Stimulated activated memory B cell treated with anti-CD40 and anti-IgM and Interleukin-4, amounts not matched to agents 10 μg/mL and 1 μg/mL and 100 μg/mL, for 72 hours (primary cell): ENCODE measurements around the gene CCDC183.

ENCODE experiments used
- ATAC-seq: fragments of 150-1000 bp; cut with Tn5 transposase; 2 replicates; pipeline ENCODE4 v1.10.0; 2021
- H3K27ac Mint-ChIP-seq: one replicate; pipeline ENCODE4 v1.8.0; 2022; ENCODE audit warnings: mild to moderate bottlenecking, mixed read lengths
- H3K27me3 Mint-ChIP-seq: one replicate; pipeline ENCODE4 v1.8.0; 2022; ENCODE audit warnings: mixed read lengths
- H3K36me3 Mint-ChIP-seq: one replicate; pipeline ENCODE4 v1.8.0; 2022; ENCODE audit warnings: mixed read lengths
- H3K4me1 Mint-ChIP-seq: one replicate; pipeline ENCODE4 v1.8.0; 2022; ENCODE audit warnings: mixed read lengths
- H3K4me3 Mint-ChIP-seq: one replicate; pipeline ENCODE4 v1.8.0; 2022; ENCODE audit warnings: mild to moderate bottlenecking, moderate library complexity, mixed read lengths
- H3K9me3 Mint-ChIP-seq: one replicate; pipeline ENCODE4 v1.8.0; 2022; ENCODE audit warnings: mixed read lengths

Gene CCDC183

DNA sequence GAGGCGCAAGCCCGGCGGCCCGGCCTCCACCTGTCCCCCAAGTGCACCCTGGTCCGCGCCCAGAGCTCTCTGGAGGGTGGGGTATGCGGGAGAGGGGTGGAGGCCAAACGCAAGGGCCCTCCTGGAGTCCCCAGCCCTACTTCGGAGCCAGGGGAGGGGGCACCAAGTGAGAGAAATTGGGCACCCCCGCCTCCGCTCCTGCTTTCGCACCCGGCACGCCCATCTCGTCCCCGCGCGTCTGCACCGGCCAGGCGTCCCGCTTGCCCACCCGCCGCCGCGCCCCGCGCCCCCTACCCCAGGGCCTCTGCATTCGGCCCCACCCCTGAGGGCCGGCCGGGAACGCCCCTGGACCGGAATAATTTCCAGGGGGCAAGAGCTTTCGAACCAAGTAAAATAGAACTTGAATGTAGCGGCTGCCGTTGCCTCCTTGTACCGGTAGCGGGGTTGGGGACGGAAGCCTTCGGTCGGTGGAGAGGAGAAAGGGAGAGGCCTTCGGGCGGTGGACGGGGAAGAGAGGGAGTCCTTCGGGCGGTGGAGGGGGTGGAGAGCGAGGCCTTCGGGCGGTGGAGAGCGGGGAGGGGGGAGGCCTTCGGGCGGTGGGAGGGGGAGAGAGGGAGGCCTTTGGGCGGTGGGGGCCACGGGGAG is 52.4 kb downstream of the CCDC183 start:
- Mint-ChIP-seq H3K27ac (peak overlapping the region; percentile 87), H3K27me3 (peaks cover 14% of the 10 kb centered on the region), H3K4me3 (peak overlapping the region; percentile 97), H3K9me3 (no peaks in the 10 kb centered on the region), H3K4me1 (peaks cover 26% of the 10 kb centered on the region), H3K36me3 (peaks cover 6% of the 10 kb centered on the region)
- peak; percentile 21 for ATAC-seq

GRCh38 chr9:136849038-136849959 is 53.2 kb downstream of the CCDC183 start, which contains the start of gene PHPT1:
PHPT1 (plus strand) TSS chr9:136849409; CDS start chr9:136849431, 22 bp downstream.
- Mint-ChIP-seq H3K36me3 (peaks cover 6% of the 10 kb centered on the region), H3K4me3 (peak within 1 kb of the TSS; percentile 97), H3K9me3 (no peaks in the 10 kb centered on the region), H3K27ac (peak within 1 kb of the TSS; percentile 87), H3K4me1 (peaks cover 26% of the 10 kb centered on the region), H3K27me3 (peaks cover 14% of the 10 kb centered on the region)
- peak; percentile 94 for ATAC-seq

- peak overlapping the region; percentile 87 for H3K27ac Mint-ChIP-seq
- H3K4me3 Mint-ChIP-seq, result peak overlapping the region; percentile 97
- no peaks in the 10 kb centered on the region for H3K9me3 Mint-ChIP-seq
- peaks cover 14% of the 10 kb centered on the region for H3K27me3 Mint-ChIP-seq
- H3K4me1 Mint-ChIP-seq, result peaks cover 26% of the 10 kb centered on the region
- H3K36me3 Mint-ChIP-seq, result peaks cover 6% of the 10 kb centered on the region
- no peak for ATAC-seq
Observed at GRCh38 chr9:136849960-136850865, 54.1 kb downstream of the CCDC183 start.

DNA sequence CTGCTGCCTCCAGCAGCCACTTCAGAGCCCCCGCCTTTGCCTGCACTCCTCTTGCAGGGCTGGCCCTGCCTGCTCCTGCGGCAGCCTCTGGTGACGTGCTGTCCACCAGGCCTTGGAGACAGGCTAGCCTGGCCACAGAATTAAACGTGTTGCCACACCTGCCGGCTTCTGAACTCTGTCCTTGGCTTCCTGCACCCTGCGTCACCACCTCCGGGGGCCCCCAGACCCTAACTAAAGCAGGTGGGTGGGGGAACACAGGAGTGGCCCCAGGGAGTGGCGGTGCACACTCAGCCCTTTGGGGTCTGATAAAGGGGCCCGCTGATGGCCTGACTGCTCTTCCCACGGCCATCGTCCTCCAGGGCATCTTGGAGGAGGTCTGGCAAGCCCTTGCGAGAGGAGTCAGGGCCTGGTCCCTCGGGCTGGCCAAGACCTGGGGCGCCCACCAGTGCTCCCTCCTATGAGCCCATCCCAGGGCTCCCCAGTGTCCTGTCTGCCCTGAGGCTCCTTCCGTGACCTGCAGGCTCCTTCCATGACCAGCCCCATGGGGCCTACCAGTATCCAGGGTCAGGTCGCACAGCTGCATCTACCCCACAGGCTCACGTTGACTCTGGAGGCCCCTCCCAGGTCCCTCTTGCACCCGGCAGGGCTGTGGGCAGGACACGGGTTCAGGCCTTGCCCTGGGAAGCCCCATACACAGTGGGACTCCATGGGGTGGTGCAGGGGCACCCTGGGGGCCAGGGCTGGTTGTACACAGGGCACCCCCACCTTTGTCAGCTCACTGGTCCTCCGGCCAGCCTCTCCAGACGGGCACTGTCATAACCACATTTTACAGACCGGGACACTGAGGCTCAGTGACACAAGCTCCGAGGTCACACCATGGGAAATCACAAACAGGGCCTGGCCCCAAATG is 55.0 kb downstream of the CCDC183 start:
- Mint-ChIP-seq H3K36me3 (peaks cover 6% of the 10 kb centered on the region), H3K27me3 (peaks cover 14% of the 10 kb centered on the region), H3K4me1 (peaks cover 26% of the 10 kb centered on the region), H3K27ac (no peak overlapping the region), H3K9me3 (no peaks in the 10 kb centered on the region), H3K4me3 (peak overlapping the region; percentile 97)
- no peak for ATAC-seq

- Mint-ChIP-seq H3K4me3 (no peak within 1 kb of the TSS), H3K27me3 (peaks cover 14% of the 10 kb centered on the region), H3K36me3 (peaks cover 6% of the 10 kb centered on the region), H3K4me1 (peaks cover 26% of the 10 kb centered on the region), H3K27ac (no peak within 1 kb of the TSS), H3K9me3 (no peaks in the 10 kb centered on the region)
- no peak for ATAC-seq
Observed at GRCh38 chr9:136851941-136852663, 56.0 kb downstream of the CCDC183 start, which contains the start of gene MAMDC4. MAMDC4 (plus strand) TSS chr9:136852346; CDS start chr9:136852417, 71 bp downstream.

DNA sequence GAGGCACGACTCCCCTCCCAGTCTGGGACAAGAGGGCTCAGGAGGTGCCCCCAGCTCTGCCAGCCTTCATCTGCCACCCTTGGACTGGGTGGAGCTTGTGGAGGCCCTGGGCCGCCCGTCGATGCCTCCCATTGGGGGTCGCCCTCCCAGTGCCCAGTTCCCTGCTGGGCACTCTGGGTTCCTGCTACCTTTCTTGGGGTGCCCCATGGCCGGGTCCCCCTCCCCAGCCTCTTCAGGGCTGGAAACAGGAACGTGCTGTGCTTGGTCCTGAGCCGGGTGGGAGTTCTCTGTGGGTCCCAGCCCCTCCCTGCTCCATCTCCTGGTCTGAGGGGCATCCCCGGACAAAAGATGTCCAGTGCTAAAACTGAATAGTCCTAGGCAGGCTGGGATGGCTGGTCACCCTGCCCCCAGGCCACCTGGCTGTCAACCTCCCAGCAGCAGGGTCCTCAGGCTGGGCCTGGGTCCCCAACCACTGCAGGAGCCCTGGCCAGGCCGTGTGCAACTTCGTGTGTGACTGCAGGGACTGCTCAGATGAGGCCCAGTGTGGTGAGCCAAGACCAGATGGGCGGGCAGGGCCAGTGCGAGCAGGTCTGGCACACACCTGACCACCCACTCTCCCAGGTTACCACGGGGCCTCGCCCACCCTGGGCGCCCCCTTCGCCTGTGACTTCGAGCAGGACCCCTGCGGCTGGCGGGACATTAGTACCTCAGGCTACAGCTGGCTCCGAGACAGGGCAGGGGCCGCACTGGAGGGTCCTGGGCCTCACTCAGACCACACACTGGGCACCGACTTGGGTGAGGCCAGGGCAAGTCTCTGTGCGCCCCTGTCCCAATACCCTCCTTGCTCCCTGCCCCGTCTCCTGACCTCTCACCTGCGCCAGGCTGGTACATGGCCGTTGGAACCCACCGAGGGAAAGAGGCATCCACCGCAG is 56.8 kb downstream of the CCDC183 start:
- no peak for ATAC-seq
- H3K27ac Mint-ChIP-seq, result no peak overlapping the region
- H3K4me3 Mint-ChIP-seq, result no peak overlapping the region
- H3K9me3 Mint-ChIP-seq, result no peaks in the 10 kb centered on the region
- peaks cover 5% of the 10 kb centered on the region for H3K27me3 Mint-ChIP-seq
- peaks cover 6% of the 10 kb centered on the region for H3K36me3 Mint-ChIP-seq
- peaks cover 19% of the 10 kb centered on the region for H3K4me1 Mint-ChIP-seq

DNA sequence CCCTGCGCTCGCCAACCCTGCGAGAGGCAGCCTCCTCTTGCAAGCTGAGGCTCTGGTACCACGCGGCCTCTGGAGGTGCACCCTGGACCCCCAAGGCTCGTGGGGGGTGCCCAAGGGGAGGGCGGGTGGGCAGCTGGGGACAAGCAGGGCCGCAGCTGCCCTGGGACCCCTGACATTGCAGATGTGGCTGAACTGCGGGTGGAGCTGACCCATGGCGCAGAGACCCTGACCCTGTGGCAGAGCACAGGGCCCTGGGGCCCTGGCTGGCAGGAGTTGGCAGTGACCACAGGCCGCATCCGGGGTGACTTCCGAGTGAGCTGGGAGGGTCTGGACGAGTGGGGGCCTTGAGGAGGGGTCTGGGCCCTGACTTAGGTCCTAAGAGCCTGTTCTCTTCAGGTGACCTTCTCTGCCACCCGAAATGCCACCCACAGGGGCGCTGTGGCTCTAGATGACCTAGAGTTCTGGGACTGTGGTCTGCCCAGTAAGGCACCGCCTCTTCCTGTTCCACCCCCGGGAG is 57.5 kb downstream of the CCDC183 start:
- Mint-ChIP-seq H3K4me1 (peaks cover 14% of the 10 kb centered on the region), H3K36me3 (peaks cover 6% of the 10 kb centered on the region), H3K9me3 (no peaks in the 10 kb centered on the region), H3K27me3 (no peaks in the 10 kb centered on the region), H3K27ac (no peak overlapping the region), H3K4me3 (no peak overlapping the region)
- ATAC-seq, result no peak

- no peak for ATAC-seq
- Mint-ChIP-seq H3K4me3 (no peak overlapping the region), H3K9me3 (no peaks in the 10 kb centered on the region), H3K27ac (no peak overlapping the region), H3K36me3 (peaks cover 6% of the 10 kb centered on the region), H3K27me3 (no peaks in the 10 kb centered on the region), H3K4me1 (peaks cover 14% of the 10 kb centered on the region)
Observed at GRCh38 chr9:136854113-136854841, 58.1 kb downstream of the CCDC183 start.

- Mint-ChIP-seq H3K9me3 (no peaks in the 10 kb centered on the region), H3K27me3 (no peaks in the 10 kb centered on the region), H3K27ac (no peak overlapping the region), H3K36me3 (peaks cover 6% of the 10 kb centered on the region), H3K4me3 (no peak overlapping the region), H3K4me1 (peaks cover 12% of the 10 kb centered on the region)
- ATAC-seq, result no peak
Observed at GRCh38 chr9:136854842-136855460, 58.8 kb downstream of the CCDC183 start.

DNA sequence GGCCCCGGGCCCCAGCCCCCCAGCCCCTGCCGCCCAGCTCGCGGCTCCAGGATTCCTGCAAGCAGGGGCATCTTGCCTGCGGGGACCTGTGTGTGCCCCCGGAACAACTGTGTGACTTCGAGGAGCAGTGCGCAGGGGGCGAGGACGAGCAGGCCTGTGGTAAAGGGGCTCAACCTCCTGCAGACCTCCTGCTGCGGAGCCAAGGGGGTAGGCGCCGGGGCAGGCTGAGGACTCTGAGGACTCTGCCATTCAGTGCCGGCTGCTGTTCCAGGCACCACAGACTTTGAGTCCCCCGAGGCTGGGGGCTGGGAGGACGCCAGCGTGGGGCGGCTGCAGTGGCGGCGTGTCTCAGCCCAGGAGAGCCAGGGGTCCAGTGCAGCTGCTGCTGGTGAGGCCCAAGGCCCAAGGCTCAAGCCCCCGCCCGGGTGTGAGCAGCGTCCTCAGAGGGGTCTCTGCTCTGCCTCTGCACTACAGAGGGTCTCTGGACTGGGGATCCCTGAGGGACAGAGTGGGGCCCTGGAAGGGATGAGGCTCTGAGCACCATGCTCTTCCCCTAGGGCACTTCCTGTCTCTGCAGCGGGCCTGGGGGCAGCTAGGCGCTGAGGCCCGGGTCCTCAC is 59.4 kb downstream of the CCDC183 start:
- Mint-ChIP-seq H3K36me3 (peaks cover 6% of the 10 kb centered on the region), H3K9me3 (no peaks in the 10 kb centered on the region), H3K27me3 (no peaks in the 10 kb centered on the region), H3K27ac (no peak overlapping the region), H3K4me3 (no peak overlapping the region), H3K4me1 (peaks cover 12% of the 10 kb centered on the region)
- no peak for ATAC-seq

DNA sequence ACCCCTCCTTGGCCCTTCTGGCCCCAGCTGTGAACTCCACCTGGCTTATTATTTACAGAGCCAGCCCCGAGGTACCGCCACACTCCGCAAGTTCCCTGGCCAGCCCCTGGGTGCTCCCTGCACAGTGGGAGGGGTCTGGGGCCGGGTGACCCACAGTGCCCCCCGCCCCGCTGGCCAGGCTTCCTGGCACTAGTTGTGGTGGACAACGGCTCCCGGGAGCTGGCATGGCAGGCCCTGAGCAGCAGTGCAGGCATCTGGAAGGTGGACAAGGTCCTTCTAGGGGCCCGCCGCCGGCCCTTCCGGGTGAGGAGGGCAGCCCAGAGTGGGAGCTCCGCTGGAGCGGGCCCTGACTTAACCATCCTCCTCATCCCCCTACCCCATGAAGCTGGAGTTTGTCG is 59.9 kb downstream of the CCDC183 start:
- Mint-ChIP-seq H3K4me3 (no peak overlapping the region), H3K27ac (no peak overlapping the region), H3K27me3 (no peaks in the 10 kb centered on the region), H3K9me3 (no peaks in the 10 kb centered on the region), H3K36me3 (peaks cover 5% of the 10 kb centered on the region), H3K4me1 (peaks cover 15% of the 10 kb centered on the region)
- no peak for ATAC-seq
